ENCODE results near the gene AIP. TPM values are rescaled to one million over a fixed set of nuclear protein-coding genes. Genes with fewer than 3 reads are reported as not detected.

The AIP gene
- total and polyA plus RNA-seq, 2 donors (not counting 1 experiment from before 2014, with no cell fraction given), result 127 to 205 TPM

- peaks cover 0 to 51% of the 10 kb centered on the region in 2 experiments for H3K36me3 ChIP-seq (replicated peaks in 1 of 2; ENCODE audit: control extremely low read depth in 1 of 2, control insufficient read depth in 1 of 2, extremely low read depth in 1 of 2, insufficient read depth in 2 of 2, low read length in 1 of 2)
- ChIA-PET POLR2A (interaction anchor here (1.0 to 9.5 kb wide), 12 partner anchors 12 to 70 kb away, joined by 3 to 215 read pairs (median 62); partner anchors contain the start of genes AIP, PITPNM1, PPP1CA and TBC1D10C), CTCF (interaction anchor here (1.1 to 4.3 kb wide), 4 partner anchors 16 to 70 kb away, joined by 3 to 63 read pairs (median 18); partner anchors contain the start of genes PITPNM1, PPP1CA, TBC1D10C and TMEM134)
- no peak for ATAC-seq (ENCODE audit: low read depth)
- intact Hi-C loops (cut with micrococcal nuclease), result no loop called here
- H3K79me2 ChIP-seq (ENCODE audit: control insufficient read depth, insufficient read depth, low read length), result peaks cover 86% of the 10 kb centered on the region
- H3K9me3 ChIP-seq (ENCODE audit: control extremely low read depth in 1 of 3, control insufficient read depth in 2 of 3, insufficient read depth in 1 of 3, low read length in 2 of 3), result peaks cover 0 to 3% (median 0%) of the 10 kb centered on the region in 3 donors
- peak overlapping the region; percentile 99 for H3K4me2 ChIP-seq (replicated peaks; ENCODE audit: low read depth, low read length, poor library complexity, severe bottlenecking)
- H2AFZ ChIP-seq (ENCODE audit: insufficient read depth, low read depth, low read length, poor library complexity, severe bottlenecking), result no peak overlapping the region
- H3K4me3 ChIP-seq (ENCODE audit: control extremely low read depth in 1 of 5, extremely low read depth in 1 of 5, insufficient read depth in 1 of 5, low read depth in 2 of 5, low read length in 4 of 5), result peak overlapping the region in 4 of 5 experiments; percentile 79 to 96 (median 89)
- TF ChIP-seq CTCF (IDR thresholded peaks at IDR 0.05), result no peak
- TF ChIP-seq EZH2 (IDR thresholded peaks at IDR 0.05; ENCODE audit: borderline replicate concordance, insufficient read depth, low read depth, low read length, poor library complexity, severe bottlenecking), result no peak
- Mint-ChIP-seq H3K9me3 (ENCODE audit: insufficient read depth) (no peaks in the 10 kb centered on the region), H3K27me3 (no peaks in the 10 kb centered on the region), H3K4me1 (peaks cover 84% of the 10 kb centered on the region), H3K27ac (peak overlapping the region; percentile 98), H3K4me3 (peak overlapping the region; percentile 88)
- peak overlapping the region; percentile 12 to 88 for H3K27ac ChIP-seq (ENCODE audit: low read length in 2 of 2)
- H3K27me3 ChIP-seq (replicated peaks in 1 of 4; ENCODE audit: control extremely low read depth in 1 of 4, control insufficient read depth in 3 of 4, insufficient read depth in 4 of 4, low read length in 3 of 4), result no peaks in the 10 kb centered on the region
- peaks cover 52 to 80% of the 10 kb centered on the region in 2 donors for H3K4me1 ChIP-seq (ENCODE audit: control insufficient read depth in 2 of 2, insufficient read depth in 2 of 2, low read length in 2 of 2)
- DNase-seq, result no peak
- H4K20me1 ChIP-seq (ENCODE audit: control insufficient read depth, insufficient read depth, low read length, poor library complexity, severe bottlenecking), result peaks cover 89% of the 10 kb centered on the region
- 44% methylated on average over 13 of the region's 26 CpGs for WGBS (ENCODE audit: insufficient coverage)
- peak overlapping the region; percentile 82 for H3K9ac ChIP-seq (ENCODE audit: low read length)
Observed at GRCh38 chr11:67435031-67435726, 47.6 kb upstream of the AIP start.
